IPS-18a (cell line): ENCODE results near the gene HEATR5B.
"Not testable (repeated sequence)": the region's sequence is repeated elsewhere in the genome, so short reads cannot be mapped to it uniquely, and the experiment has no call there.

Experiments
- H3K27ac ChIP-seq: one replicate; pipeline ENCODE4 v1.5.1; 2013; ENCODE audit warnings: low read length
- H3K27me3 ChIP-seq: one replicate; pipeline ENCODE4 v1.6.1; 2013; ENCODE audit warnings: mild to moderate bottlenecking, low read length; ENCODE audit not compliant: control insufficient read depth, insufficient read depth
- H3K36me3 ChIP-seq: one replicate; pipeline ENCODE4 v1.6.1; 2013; ENCODE audit warnings: low read depth, low read length; ENCODE audit not compliant: control insufficient read depth
- H3K4me1 ChIP-seq: one replicate; pipeline ENCODE4 v1.6.1; 2013; ENCODE audit warnings: low read depth, low read length; ENCODE audit not compliant: control insufficient read depth
- H3K4me3 ChIP-seq: one replicate; pipeline ENCODE4 v1.5.1; 2013; ENCODE audit warnings: low read length
- H3K9ac ChIP-seq: one replicate; pipeline ENCODE4 v1.6.1; 2013; ENCODE audit warnings: mild to moderate bottlenecking, low read length, moderate library complexity
- H3K9me3 ChIP-seq: one replicate; pipeline ENCODE4 v1.6.1; 2013; ENCODE audit warnings: low read depth, low read length; ENCODE audit not compliant: control insufficient read depth

The HEATR5B gene

GRCh38 chr2:37011130-37011529, 73.0 kb downstream of the HEATR5B start:
- Histone ChIP-seq H3K27ac (no peak overlapping the region), H3K27me3 (no peaks in the 10 kb centered on the region), H3K4me3 (no peak overlapping the region), H3K36me3 (peaks cover 14% of the 10 kb centered on the region), H3K4me1 (no peaks in the 10 kb centered on the region), H3K9me3 (no peaks in the 10 kb centered on the region), H3K9ac (no peak overlapping the region)

- H3K4me3 ChIP-seq = no peak overlapping the region
- H3K27me3 ChIP-seq = no peaks in the 10 kb centered on the region
- H3K9me3 ChIP-seq = no peaks in the 10 kb centered on the region
- H3K4me1 ChIP-seq = no peaks in the 10 kb centered on the region
- peaks cover 5% of the 10 kb centered on the region for H3K36me3 ChIP-seq
- H3K27ac ChIP-seq = no peak overlapping the region
- H3K9ac ChIP-seq = no peak overlapping the region
Observed at GRCh38 chr2:37005118-37005868, 78.9 kb downstream of the HEATR5B start.

DNA sequence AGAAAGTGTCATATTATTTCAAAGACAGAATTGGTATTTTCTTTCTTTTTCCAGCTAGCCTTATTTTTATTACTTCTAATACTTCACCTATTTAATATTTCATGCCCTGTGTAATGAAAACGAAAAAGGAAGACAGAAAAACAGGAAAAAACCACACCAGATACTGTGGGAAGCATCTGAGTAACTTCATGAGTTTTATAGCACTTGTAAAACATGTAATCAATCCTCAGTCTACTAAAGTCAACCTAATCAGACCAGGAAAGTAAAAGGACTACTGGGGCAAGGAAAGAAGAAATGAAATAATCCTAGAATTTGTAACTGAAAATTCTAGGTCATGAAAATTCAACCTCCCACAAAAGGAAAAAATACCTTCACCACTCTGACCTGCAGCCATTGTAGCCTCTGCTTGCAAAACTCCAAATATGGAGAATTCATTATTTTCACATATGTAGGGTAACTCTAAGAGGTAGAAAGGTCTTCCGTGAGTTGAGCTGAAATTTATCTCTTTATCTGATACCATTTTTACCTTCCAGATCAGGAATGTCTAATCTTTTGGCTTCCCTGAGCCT, 83.1 kb downstream of the HEATR5B start:
- Histone ChIP-seq H3K9ac (no peak overlapping the region), H3K36me3 (peaks cover 5% of the 10 kb centered on the region), H3K27ac (no peak overlapping the region)

GRCh38 chr2:37000318-37000717, 83.9 kb downstream of the HEATR5B start:
- Histone ChIP-seq H3K4me3 (no peak overlapping the region), H3K9me3 (no peaks in the 10 kb centered on the region), H3K36me3 (peaks cover 5% of the 10 kb centered on the region), H3K27ac (no peak overlapping the region), H3K27me3 (no peaks in the 10 kb centered on the region), H3K9ac (no peak overlapping the region), H3K4me1 (no peaks in the 10 kb centered on the region)

More for the DNA sequence above, 83.1 kb downstream of the HEATR5B start:
- Histone ChIP-seq H3K4me1 (no peaks in the 10 kb centered on the region), H3K9me3 (no peaks in the 10 kb centered on the region), H3K27me3 (no peaks in the 10 kb centered on the region), H3K4me3 (no peak overlapping the region)

DNA sequence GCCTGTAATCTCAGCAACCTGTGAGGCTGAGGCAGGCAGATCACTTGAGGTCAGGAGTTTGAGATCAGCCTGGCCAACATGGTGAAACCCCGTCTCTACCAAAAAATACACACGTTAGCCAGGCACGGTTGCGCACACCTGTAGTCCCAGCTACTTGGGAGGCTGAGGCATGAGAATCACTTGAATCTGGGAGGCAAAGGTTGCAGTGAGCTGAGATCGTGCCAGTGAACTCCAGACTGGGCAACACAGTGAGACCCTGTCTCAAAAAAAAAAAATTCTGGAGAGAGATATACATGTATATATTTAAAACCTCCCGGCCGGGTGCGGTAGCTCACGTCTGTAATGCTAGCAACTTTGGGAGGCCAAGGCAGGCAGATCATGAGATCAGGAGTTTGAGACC, 84.8 kb downstream of the HEATR5B start:
- not testable (repeated sequence) for H3K27me3 ChIP-seq, H3K9ac ChIP-seq, H3K4me1 ChIP-seq, H3K9me3 ChIP-seq, H3K4me3 ChIP-seq, H3K36me3 ChIP-seq, H3K27ac ChIP-seq

DNA sequence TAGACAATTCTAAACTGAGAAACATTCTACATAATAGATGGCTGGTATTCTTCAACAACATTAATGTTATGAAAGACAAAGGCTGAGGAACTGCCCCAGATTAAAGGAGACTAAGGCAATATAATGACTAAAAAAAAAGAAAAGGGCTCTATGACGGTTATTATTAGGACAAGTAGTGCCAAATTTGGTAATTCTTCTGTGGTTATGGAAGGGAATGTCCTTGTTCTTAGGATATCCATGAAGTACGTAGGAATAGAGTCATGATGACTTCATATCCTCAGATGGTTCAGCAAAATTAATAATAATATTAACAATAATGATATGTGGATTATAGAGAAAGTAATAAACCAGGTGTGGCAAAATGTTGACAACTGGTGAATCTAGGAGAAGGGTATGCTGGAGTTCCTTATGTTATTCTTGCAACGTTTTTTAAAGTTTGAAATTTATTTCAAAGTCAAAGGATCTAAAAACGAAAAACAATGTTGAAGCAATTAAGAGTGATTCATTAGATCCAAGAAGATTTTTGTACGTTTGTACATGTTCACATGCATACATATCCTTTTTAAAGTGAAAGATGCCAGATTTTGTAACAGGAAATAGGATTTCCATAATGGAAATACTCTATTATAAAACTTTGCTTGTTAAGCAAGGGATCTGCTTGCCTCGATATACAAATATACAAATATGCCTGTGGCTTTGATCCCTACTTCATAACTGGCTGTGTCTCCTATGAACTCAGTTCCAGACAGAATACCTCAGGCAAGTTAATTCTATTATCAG, 90.1 kb downstream of the HEATR5B start:
- Histone ChIP-seq H3K36me3 (no peaks in the 10 kb centered on the region), H3K27me3 (no peaks in the 10 kb centered on the region), H3K4me3 (no peak overlapping the region), H3K27ac (no peak overlapping the region), H3K9ac (no peak overlapping the region), H3K4me1 (no peaks in the 10 kb centered on the region), H3K9me3 (no peaks in the 10 kb centered on the region)

GRCh38 chr2:36988008-36988407, 96.2 kb downstream of the HEATR5B start:
- H3K27me3 ChIP-seq = no peaks in the 10 kb centered on the region
- H3K9me3 ChIP-seq = no peaks in the 10 kb centered on the region
- H3K27ac ChIP-seq = no peak overlapping the region
- H3K9ac ChIP-seq = no peak overlapping the region
- H3K36me3 ChIP-seq = no peaks in the 10 kb centered on the region
- H3K4me3 ChIP-seq = no peak overlapping the region
- no peaks in the 10 kb centered on the region for H3K4me1 ChIP-seq

DNA sequence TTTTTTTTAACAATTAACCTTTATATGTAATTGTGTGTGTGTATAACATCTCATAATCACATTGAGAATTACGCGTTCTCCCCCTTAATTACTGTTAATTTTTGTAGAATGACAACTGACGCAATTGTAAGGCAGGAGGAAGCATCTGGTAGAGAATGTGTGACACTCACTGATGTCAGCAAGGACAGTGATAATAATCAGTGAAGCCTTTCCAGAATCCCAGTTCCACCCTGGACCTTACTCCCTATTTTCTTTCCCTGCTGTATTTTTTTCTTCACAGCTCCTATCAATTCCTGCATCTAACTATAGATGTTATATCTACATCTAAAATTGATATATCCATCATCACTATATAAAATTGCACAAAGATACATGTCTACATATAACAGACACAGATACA, 101.7 kb downstream of the HEATR5B start:
- H3K36me3 ChIP-seq = no peaks in the 10 kb centered on the region
- H3K9ac ChIP-seq = no peak overlapping the region
- no peak overlapping the region for H3K27ac ChIP-seq
- no peaks in the 10 kb centered on the region for H3K27me3 ChIP-seq
- H3K9me3 ChIP-seq = no peaks in the 10 kb centered on the region
- H3K4me1 ChIP-seq = no peaks in the 10 kb centered on the region
- H3K4me3 ChIP-seq = no peak overlapping the region

DNA sequence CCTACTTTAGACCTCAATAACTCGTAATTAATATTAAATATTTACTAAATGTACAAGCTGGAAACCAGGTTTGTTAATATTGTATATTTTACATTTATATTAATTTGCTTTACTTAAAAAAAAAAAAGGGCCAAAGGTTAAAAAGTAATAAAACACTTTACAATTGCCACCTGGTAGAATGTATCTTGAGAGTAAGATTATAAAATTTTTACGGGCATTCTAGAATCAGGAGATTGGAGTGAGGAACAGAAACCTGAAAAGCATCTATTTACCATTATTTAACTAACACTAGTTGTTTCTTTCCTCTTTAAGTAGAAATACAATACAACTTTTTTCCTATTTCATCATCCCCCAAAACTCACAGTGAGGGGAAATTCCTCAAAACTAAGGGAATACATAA, 102.3 kb downstream of the HEATR5B start:
- no peak overlapping the region for H3K9ac ChIP-seq
- H3K36me3 ChIP-seq = no peaks in the 10 kb centered on the region
- no peak overlapping the region for H3K27ac ChIP-seq
- H3K4me1 ChIP-seq = no peaks in the 10 kb centered on the region
- H3K9me3 ChIP-seq = no peaks in the 10 kb centered on the region
- no peaks in the 10 kb centered on the region for H3K27me3 ChIP-seq
- H3K4me3 ChIP-seq = no peak overlapping the region

- not testable (repeated sequence) for H3K27me3 ChIP-seq, H3K4me1 ChIP-seq, H3K27ac ChIP-seq, H3K9me3 ChIP-seq, H3K4me3 ChIP-seq, H3K9ac ChIP-seq, H3K36me3 ChIP-seq
Observed at GRCh38 chr2:36979007-36979406, 105.2 kb downstream of the HEATR5B start.

GRCh38 chr2:36976065-36976464, 108.1 kb downstream of the HEATR5B start:
- H3K4me1 ChIP-seq = no peaks in the 10 kb centered on the region
- no peaks in the 10 kb centered on the region for H3K9me3 ChIP-seq
- no peak overlapping the region for H3K4me3 ChIP-seq
- no peak overlapping the region for H3K9ac ChIP-seq
- no peaks in the 10 kb centered on the region for H3K36me3 ChIP-seq
- H3K27ac ChIP-seq = no peak overlapping the region
- H3K27me3 ChIP-seq = no peaks in the 10 kb centered on the region
